Measurements from ENCODE around the gene OR10G4. TPM values are rescaled to one million over a fixed set of nuclear protein-coding genes. Genes with fewer than 3 reads are reported as not detected.

The OR10G4 gene
- total and polyA plus RNA-seq, 9 donors, result 0.11 TPM; not detected in 8

GRCh38 chr11:124052966-124053365 is 40.2 kb downstream of the OR10G4 start:
- H3K4me3 ChIP-seq, result no peak overlapping the region
- H3K27ac ChIP-seq, result no peak overlapping the region
- H3K9me3 ChIP-seq, result no peaks in the 10 kb centered on the region
- no peaks in the 10 kb centered on the region for H3K4me1 ChIP-seq (ENCODE audit: insufficient read depth)
- DNase-seq, result no peak
- TF ChIP-seq EP300 (IDR thresholded peaks at IDR 0.05) (no peak), POLR2A (IDR thresholded peaks at IDR 0.05) (no peak), CTCF (IDR thresholded peaks at IDR 0.05) (no peak)
- no peaks in the 10 kb centered on the region for H3K27me3 ChIP-seq
- H3K36me3 ChIP-seq, result no peaks in the 10 kb centered on the region
- intact Hi-C loops (cut with DNase I), result no loop called here
- WGBS, 3 donors, result 90 to 96% (median 91%) methylated on average over 3 of the region's 3 CpGs

Other genes starting within 250 kb of the OR10G4 start
- not detected for gene OR6M1, start 206.6 kb upstream of the OR10G4 start, total RNA-seq
- gene OR6M1, start 206.6 kb upstream of the OR10G4 start, polyA plus RNA-seq, result not detected
- not detected for gene TMEM225, start 127.3 kb upstream of the OR10G4 start, total RNA-seq
- not detected for gene TMEM225, start 127.3 kb upstream of the OR10G4 start, polyA plus RNA-seq
- 1 to 10 TPM in 1 of 7 donors, under 1 TPM in 2, not detected in 4; 0.08 to 1.8 (median 0.24) TPM for gene OR8D4, start 110.8 kb upstream of the OR10G4 start, total RNA-seq
- not detected for gene OR8D4, start 110.8 kb upstream of the OR10G4 start, polyA plus RNA-seq
- gene OR4D5, start 73.4 kb upstream of the OR10G4 start, total RNA-seq, result under 1 TPM in 1 of 7 donors, not detected in 6; 0.46 TPM
- gene OR4D5, start 73.4 kb upstream of the OR10G4 start, polyA plus RNA-seq, result not detected
- gene OR6T1, start 69.2 kb upstream of the OR10G4 start, total RNA-seq, result not detected
- gene OR6T1, start 69.2 kb upstream of the OR10G4 start, polyA plus RNA-seq, result not detected
- not detected for gene OR10S1, start 35.2 kb upstream of the OR10G4 start, total RNA-seq
- not detected for gene OR10S1, start 35.2 kb upstream of the OR10G4 start, polyA plus RNA-seq
- not detected for gene OR10G6, start 17.8 kb upstream of the OR10G4 start, total RNA-seq
- gene OR10G6, start 17.8 kb upstream of the OR10G4 start, polyA plus RNA-seq, result not detected
- gene OR10G9, start 10.0 kb downstream of the OR10G4 start, total RNA-seq, result not detected
- gene OR10G9, start 10.0 kb downstream of the OR10G4 start, polyA plus RNA-seq, result not detected
- gene OR10G8, start 13.8 kb downstream of the OR10G4 start, total RNA-seq, result not detected
- gene OR10G8, start 13.8 kb downstream of the OR10G4 start, polyA plus RNA-seq, result not detected
- not detected for gene OR10G7, start 28.3 kb downstream of the OR10G4 start, total RNA-seq
- gene OR10G7, start 28.3 kb downstream of the OR10G4 start, polyA plus RNA-seq, result not detected
- 10 to 100 TPM; 10.7 to 18.9 (median 16.7) TPM for gene VWA5A, start 102.5 kb downstream of the OR10G4 start, total RNA-seq
- 10 to 100 TPM in 1 of 2 donors, 1 to 10 TPM in 1; 9.9 to 27.5 TPM for gene VWA5A, start 102.5 kb downstream of the OR10G4 start, polyA plus RNA-seq
- not detected for gene OR10D3, start 170.3 kb downstream of the OR10G4 start, total RNA-seq
- not detected for gene OR10D3, start 170.3 kb downstream of the OR10G4 start, polyA plus RNA-seq
- not detected for gene OR8G1, start 228.1 kb downstream of the OR10G4 start, total RNA-seq
- not detected for gene OR8G1, start 228.1 kb downstream of the OR10G4 start, polyA plus RNA-seq
- not detected for gene OR8G5, start 243.4 kb downstream of the OR10G4 start, total RNA-seq
- gene OR8G5, start 243.4 kb downstream of the OR10G4 start, polyA plus RNA-seq, result not detected

Data from ovary (tissue), 9 donors.